Osteoblast (primary cell): ENCODE results near the gene LRP1. TPM values are rescaled to one million over a fixed set of nuclear protein-coding genes. Genes with fewer than 3 reads are reported as not detected.
A peak's percentile ranks its signal among the peaks of the same experiment; 100 is the strongest.

Source experiments
- DNase-seq: peaks from one replicate; pipeline ENCODE4 v3.0.0; 2011; ENCODE audit warnings: low spot score, mixed read lengths; ENCODE audit not compliant: insufficient read length; ENCODE audit errors: missing footprints
- H2AFZ ChIP-seq: 2 replicates; pipeline ENCODE4 v1.6.0; 2011; ENCODE audit warnings: mild to moderate bottlenecking, low read length
- H3K27ac ChIP-seq: 2 replicates; pipeline ENCODE4 v1.5.1; 2011; ENCODE audit warnings: mild to moderate bottlenecking, low read depth, low read length, moderate library complexity
- H3K27me3 ChIP-seq: 2 replicates; pipeline ENCODE4 v1.6.0; 2012; ENCODE audit warnings: mild to moderate bottlenecking, control low read depth, inconsistent platforms, low read length, moderate library complexity; ENCODE audit not compliant: insufficient read depth
- H3K36me3 ChIP-seq: 2 replicates; pipeline ENCODE4 v1.5.1; 2011; ENCODE audit warnings: mild to moderate bottlenecking, low read length, control low read depth, moderate library complexity; ENCODE audit not compliant: insufficient read depth
- H3K4me1 ChIP-seq: 2 replicates; pipeline ENCODE4 v1.5.1; 2011; ENCODE audit warnings: mild to moderate bottlenecking, low read length, control low read depth, moderate library complexity; ENCODE audit not compliant: insufficient read depth
- H3K4me2 ChIP-seq: 2 replicates; pipeline ENCODE4 v1.6.0; 2011; ENCODE audit warnings: mild to moderate bottlenecking, low read length; ENCODE audit not compliant: insufficient read depth
- H3K4me3 ChIP-seq: fragments of 200-600 bp; sonication (generic); 3 replicates; pipeline ENCODE4 v1.5.1; 2012; ENCODE audit warnings: mild to moderate bottlenecking, low read length, inconsistent platforms; ENCODE audit not compliant: insufficient read depth
- H3K79me2 ChIP-seq: 2 replicates; pipeline ENCODE4 v1.6.0; 2012; ENCODE audit warnings: mild to moderate bottlenecking, low read length, control low read depth, inconsistent platforms; ENCODE audit not compliant: insufficient read depth
- H3K9me3 ChIP-seq: 2 replicates; pipeline ENCODE4 v1.5.1; 2011; ENCODE audit warnings: low read depth, low read length, control low read depth
- H4K20me1 ChIP-seq: 2 replicates; pipeline ENCODE4 v1.6.0; 2012; ENCODE audit warnings: mild to moderate bottlenecking, low read length, control low read depth; ENCODE audit not compliant: insufficient read depth
- CTCF ChIP-seq: IDR thresholded peaks from 2 replicates; pipeline ENCODE4 v1.5.1; 2011; ENCODE audit warnings: mild to moderate bottlenecking, low read depth, low read length, moderate library complexity; ENCODE audit errors: extremely low read depth
- total RNA-seq: library from RNA; depleted of rRNA; stranded (reverse); fragments of >200 nt; gene quantifications from 2 replicates; pipeline ENCODE4 v1.2.3, GENCODE V29; 2012

Gene LRP1
- total RNA-seq, 1 donor: 744 TPM

DNA sequence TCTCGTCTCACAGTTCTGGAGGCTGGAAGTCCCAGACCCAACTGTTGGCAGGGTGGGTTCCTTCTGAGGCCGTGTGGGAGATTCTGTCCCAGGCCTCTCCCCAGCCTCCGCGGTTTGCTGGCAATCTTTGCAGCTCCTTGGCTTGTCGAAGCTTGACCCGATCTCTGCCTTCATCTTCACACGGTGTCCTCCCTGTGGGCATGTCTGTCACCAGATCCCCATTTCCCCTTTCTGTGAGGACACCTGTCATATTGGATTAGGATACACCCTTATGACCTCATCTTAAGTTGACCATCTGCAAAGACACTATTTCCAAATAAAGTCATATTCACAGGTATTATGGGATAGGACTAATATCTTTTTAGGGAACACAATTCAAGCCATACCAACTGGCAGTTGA is 41.7 kb downstream of the LRP1 start:
- peaks cover 87% of the 10 kb centered on the region for H3K36me3 ChIP-seq
- no peaks in the 10 kb centered on the region for H3K27me3 ChIP-seq
- peaks cover 62% of the 10 kb centered on the region for H3K79me2 ChIP-seq
- H3K4me2 ChIP-seq: no peak overlapping the region
- peaks cover 20% of the 10 kb centered on the region for H3K4me1 ChIP-seq
- DNase-seq: peak; percentile 21
- no peak overlapping the region for H3K4me3 ChIP-seq
- TF ChIP-seq CTCF: no peak
- H3K9me3 ChIP-seq: no peaks in the 10 kb centered on the region
- H3K27ac ChIP-seq: no peak overlapping the region
- peaks cover 52% of the 10 kb centered on the region for H4K20me1 ChIP-seq
- H2AFZ ChIP-seq: no peak overlapping the region

DNA sequence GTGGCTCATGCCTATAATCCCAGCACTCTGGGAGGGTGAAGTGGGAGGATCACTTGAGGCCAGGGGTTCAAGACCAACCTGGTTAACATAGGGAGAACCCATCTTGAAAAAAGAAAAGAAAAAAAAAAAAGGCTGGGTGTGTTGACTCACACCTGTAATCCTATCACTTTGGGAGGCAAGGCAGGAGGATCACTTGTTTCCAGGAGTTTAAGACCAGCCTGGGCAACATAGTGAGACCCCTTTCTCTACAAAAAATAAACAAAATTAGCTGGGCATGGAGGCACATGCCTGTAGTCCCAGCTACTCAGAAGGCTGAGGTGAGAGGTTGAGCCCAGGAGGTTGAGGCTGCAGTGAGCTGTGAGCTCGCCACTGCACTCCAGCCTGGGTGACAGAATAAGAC is 42.1 kb downstream of the LRP1 start:
- H3K79me2 ChIP-seq: peaks cover 65% of the 10 kb centered on the region
- no peak for DNase-seq
- no peaks in the 10 kb centered on the region for H3K9me3 ChIP-seq
- H3K4me2 ChIP-seq: no peak overlapping the region
- no peak overlapping the region for H2AFZ ChIP-seq
- no peak overlapping the region for H3K27ac ChIP-seq
- H3K27me3 ChIP-seq: no peaks in the 10 kb centered on the region
- no peak for TF ChIP-seq CTCF
- H3K36me3 ChIP-seq: peaks cover 87% of the 10 kb centered on the region
- peaks cover 20% of the 10 kb centered on the region for H3K4me1 ChIP-seq
- H3K4me3 ChIP-seq: no peak overlapping the region
- H4K20me1 ChIP-seq: peaks cover 53% of the 10 kb centered on the region

DNA sequence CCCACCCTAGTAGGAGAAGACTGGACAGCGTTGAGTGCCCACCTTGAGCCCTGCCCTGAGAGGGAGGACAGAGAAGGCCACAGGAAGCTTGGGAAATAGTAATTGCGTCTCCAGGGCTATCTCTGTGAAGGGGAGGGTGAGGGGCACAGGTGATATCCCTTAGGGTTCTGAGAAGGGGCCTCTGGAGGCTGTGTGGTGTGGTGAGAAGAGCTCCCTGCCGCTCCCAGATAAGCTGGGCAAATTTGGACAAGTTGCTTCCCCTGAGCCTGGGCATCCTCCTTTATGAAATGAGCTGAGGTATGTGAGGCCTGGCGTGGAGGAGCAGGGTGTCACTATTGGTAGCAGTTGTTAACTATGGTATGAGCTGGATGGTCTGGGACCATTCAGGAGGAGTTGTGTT is 42.6 kb downstream of the LRP1 start:
- Histone ChIP-seq H4K20me1 (peaks cover 55% of the 10 kb centered on the region), H3K79me2 (peaks cover 68% of the 10 kb centered on the region), H3K27ac (no peak overlapping the region), H3K4me2 (no peak overlapping the region), H3K36me3 (peaks cover 87% of the 10 kb centered on the region), H3K9me3 (no peaks in the 10 kb centered on the region), H2AFZ (no peak overlapping the region), H3K4me1 (peaks cover 20% of the 10 kb centered on the region), H3K4me3 (no peak overlapping the region), H3K27me3 (no peaks in the 10 kb centered on the region)
- DNase-seq: peak; percentile 82
- no peak for TF ChIP-seq CTCF

GRCh38 chr12:57171668-57172067 is 43.4 kb downstream of the LRP1 start:
- DNase-seq: peak; percentile 97
- no peak overlapping the region for H3K4me3 ChIP-seq
- H3K27ac ChIP-seq: no peak overlapping the region
- peaks cover 56% of the 10 kb centered on the region for H4K20me1 ChIP-seq
- no peaks in the 10 kb centered on the region for H3K27me3 ChIP-seq
- H3K36me3 ChIP-seq: peaks cover 88% of the 10 kb centered on the region
- H3K4me1 ChIP-seq: peaks cover 13% of the 10 kb centered on the region
- no peak overlapping the region for H3K4me2 ChIP-seq
- peaks cover 74% of the 10 kb centered on the region for H3K79me2 ChIP-seq
- TF ChIP-seq CTCF: no peak
- H3K9me3 ChIP-seq: no peaks in the 10 kb centered on the region
- H2AFZ ChIP-seq: no peak overlapping the region
